GM12891 (cell line): Measurements from ENCODE around the gene ASPG.

Source experiments
- PAX5 ChIP-seq: IDR thresholded peaks from 2 replicates; pipeline ENCODE4 v1.6.1; 2011; ENCODE audit warnings: low read length, moderate library complexity, mild to moderate bottlenecking; ENCODE audit not compliant: insufficient read depth, severe bottlenecking
- POLR2A ChIP-seq: IDR thresholded peaks from 2 replicates; pipeline ENCODE4 v1.6.1; 2011; ENCODE audit warnings: low read depth, low read length, control low read depth
- POLR2AphosphoS5 ChIP-seq: IDR thresholded peaks from 2 replicates; pipeline ENCODE4 v1.6.1; 2011; ENCODE audit warnings: low read depth, low read length, control low read depth
- TAF1 ChIP-seq: IDR thresholded peaks from 2 replicates; pipeline ENCODE4 v1.6.1; 2011; ENCODE audit warnings: low read depth, low read length, control low read depth

GRCh38 chr14:104152686-104153393, 67.3 kb downstream of the ASPG start:
- TF ChIP-seq POLR2A (no peak), POLR2AphosphoS5 (no peak), TAF1 (no peak), PAX5 (no peak)
